HUES64 (cell line): ENCODE measurements around the gene RHD. TPM values are rescaled to one million over a fixed set of nuclear protein-coding genes. Genes with fewer than 3 reads are reported as not detected.
"Not testable (repeated sequence)": the region's sequence is repeated elsewhere in the genome, so short reads cannot be mapped to it uniquely, and the experiment has no call there.

Experiments used
- H3K27ac ChIP-seq: 2 replicates; pipeline ENCODE4 v1.7.0; 2013; ENCODE audit warnings: low read depth, low read length, inconsistent platforms
- H3K27me3 ChIP-seq: 2 replicates; pipeline ENCODE4 v1.6.1; 2013; ENCODE audit warnings: mild to moderate bottlenecking, low read length; ENCODE audit not compliant: insufficient read depth
- H3K36me3 ChIP-seq: 2 replicates; pipeline ENCODE4 v1.6.1; 2013; ENCODE audit warnings: mild to moderate bottlenecking, low read length; ENCODE audit not compliant: insufficient read depth
- H3K4me1 ChIP-seq: 2 replicates; pipeline ENCODE4 v1.6.1; 2013; ENCODE audit warnings: mild to moderate bottlenecking, low read length, moderate library complexity; ENCODE audit not compliant: insufficient read depth
- H3K4me3 ChIP-seq: 2 replicates; pipeline ENCODE4 v1.5.1; 2013; ENCODE audit warnings: mild to moderate bottlenecking, low read length, moderate library complexity
- H3K9ac ChIP-seq: 2 replicates; pipeline ENCODE4 v1.6.1; 2013; ENCODE audit warnings: mild to moderate bottlenecking, low read depth, low read length
- H3K9me3 ChIP-seq: 2 replicates; pipeline ENCODE4 v1.6.1; 2013; ENCODE audit warnings: low read depth, low read length; ENCODE audit not compliant: insufficient read depth
- WGBS: fragments of 150-250, 120-280 bp; methylation state at CpG from one replicate; pipeline ENCODE4 v1.1.7; 2013; ENCODE audit warnings: missing lambda C conversion rate; 5-methylcytosine and 5-hydroxymethylcytosine counted together
- polyA plus RNA-seq, 2 experiments: library from polyadenylated mRNA; stranded (reverse); fragments of 50-300 nt; gene quantifications; one replicate each; pipeline ENCODE4 v1.2.3, GENCODE V29; 2013

The RHD gene
- polyA plus RNA-seq (2013, experiment 1 of 2): 0.30 TPM
- polyA plus RNA-seq (2013, experiment 2 of 2): not detected

- 67% methylated on average over 6 of the region's 8 CpGs for WGBS
- not testable (repeated sequence) for H3K9me3 ChIP-seq, H3K36me3 ChIP-seq, H3K4me1 ChIP-seq, H3K27me3 ChIP-seq, H3K4me3 ChIP-seq, H3K9ac ChIP-seq
- H3K27ac ChIP-seq: peak within 1 kb of the TSS; percentile 49; the same call in 1 of the 2 replicates
Measured at GRCh38 chr1:25272238-25272637, at the start of gene RHD. RHD (plus strand) TSS chr1:25272509; CDS start chr1:25272548, 39 bp downstream.

GRCh38 chr1:25222606-25223005, 49.7 kb upstream of the RHD start:
- no peaks in the 10 kb centered on the region for H3K9me3 ChIP-seq
- no peaks in the 10 kb centered on the region for H3K4me1 ChIP-seq
- H3K36me3 ChIP-seq: peaks cover 64% of the 10 kb centered on the region
- no peak overlapping the region for H3K27ac ChIP-seq
- no peak overlapping the region for H3K9ac ChIP-seq
- no peaks in the 10 kb centered on the region for H3K27me3 ChIP-seq
- no peak overlapping the region for H3K4me3 ChIP-seq
- 95% methylated on average over 4 of the region's 4 CpGs for WGBS

- no peak overlapping the region for H3K9ac ChIP-seq
- WGBS: 96% methylated on average over 3 of the region's 3 CpGs
- H3K27me3 ChIP-seq: no peaks in the 10 kb centered on the region
- H3K36me3 ChIP-seq: peaks cover 73% of the 10 kb centered on the region
- no peaks in the 10 kb centered on the region for H3K9me3 ChIP-seq
- H3K4me3 ChIP-seq: no peak overlapping the region
- no peaks in the 10 kb centered on the region for H3K4me1 ChIP-seq
- H3K27ac ChIP-seq: no peak overlapping the region
Measured at GRCh38 chr1:25223471-25223870, 48.8 kb upstream of the RHD start.

- Histone ChIP-seq H3K36me3 (peaks cover 44% of the 10 kb centered on the region), H3K27ac (peak within 1 kb of the TSS; percentile 90), H3K4me3 (peak within 1 kb of the TSS; percentile 84), H3K4me1 (no peaks in the 10 kb centered on the region), H3K27me3 (no peaks in the 10 kb centered on the region), H3K9me3 (no peaks in the 10 kb centered on the region), H3K9ac (peak within 1 kb of the TSS; percentile 90)
- under 1% methylated on average over 54 of the region's 54 CpGs for WGBS
Measured at GRCh38 chr1:25232027-25232865, 40.1 kb upstream of the RHD start, which contains the start of gene SYF2. SYF2 (minus strand) TSS chr1:25232502; CDS start chr1:25232467, 35 bp downstream.

GRCh38 chr1:25232866-25233784, 39.2 kb upstream of the RHD start:
- Histone ChIP-seq H3K4me3 (peak overlapping the region; percentile 84), H3K27me3 (no peaks in the 10 kb centered on the region), H3K9me3 (no peaks in the 10 kb centered on the region), H3K27ac (peak overlapping the region; percentile 90), H3K9ac (peak overlapping the region; percentile 90), H3K4me1 (no peaks in the 10 kb centered on the region), H3K36me3 (peaks cover 35% of the 10 kb centered on the region)
- 22% methylated on average over 13 of the region's 13 CpGs for WGBS

- not testable (repeated sequence) for H3K4me3 ChIP-seq, H3K9ac ChIP-seq, H3K4me1 ChIP-seq, H3K27ac ChIP-seq, H3K9me3 ChIP-seq, H3K27me3 ChIP-seq
- 97% methylated on average over 10 of the region's 10 CpGs for WGBS
- peaks cover 13% of the 10 kb centered on the region for H3K36me3 ChIP-seq
Measured at GRCh38 chr1:25235411-25235810, 36.9 kb upstream of the RHD start.

GRCh38 chr1:25236261-25236660, 36.0 kb upstream of the RHD start:
- not testable (repeated sequence) for H3K27ac ChIP-seq, H3K4me3 ChIP-seq, H3K9ac ChIP-seq, H3K9me3 ChIP-seq, H3K27me3 ChIP-seq, H3K4me1 ChIP-seq
- 94% methylated on average over 6 of the region's 7 CpGs for WGBS
- peaks cover 11% of the 10 kb centered on the region for H3K36me3 ChIP-seq

GRCh38 chr1:25238046-25238445, 34.3 kb upstream of the RHD start:
- WGBS: 98% methylated on average over 10 of the region's 11 CpGs
- peaks cover 6% of the 10 kb centered on the region; the same call in 1 of the 2 replicates for H3K4me1 ChIP-seq
- H3K27me3 ChIP-seq: no peaks in the 10 kb centered on the region
- peaks cover 22% of the 10 kb centered on the region for H3K36me3 ChIP-seq
- H3K9me3 ChIP-seq: no peaks in the 10 kb centered on the region
- H3K9ac ChIP-seq: no peak overlapping the region
- no peak overlapping the region for H3K4me3 ChIP-seq
- H3K27ac ChIP-seq: no peak overlapping the region

GRCh38 chr1:25239681-25240541, 32.4 kb upstream of the RHD start:
- Histone ChIP-seq H3K9me3 (no peaks in the 10 kb centered on the region), H3K4me3 (peak overlapping the region; percentile 53), H3K27me3 (no peaks in the 10 kb centered on the region), H3K9ac (peak overlapping the region; percentile 45), H3K36me3 (peaks cover 35% of the 10 kb centered on the region), H3K4me1 (peaks cover 6% of the 10 kb centered on the region; the same call in 1 of the 2 replicates), H3K27ac (peak overlapping the region; percentile 29)
- WGBS: 8% methylated on average over 41 of the region's 41 CpGs

- no peaks in the 10 kb centered on the region for H3K9me3 ChIP-seq
- H3K9ac ChIP-seq: no peak overlapping the region
- WGBS: 95% methylated on average over 6 of the region's 6 CpGs
- H3K4me1 ChIP-seq: peaks cover 11% of the 10 kb centered on the region
- no peak overlapping the region for H3K27ac ChIP-seq
- peaks cover 43% of the 10 kb centered on the region for H3K36me3 ChIP-seq
- H3K4me3 ChIP-seq: no peak overlapping the region
- H3K27me3 ChIP-seq: no peaks in the 10 kb centered on the region
Measured at GRCh38 chr1:25243907-25244306, 28.4 kb upstream of the RHD start.
